Upper lobe of left lung (tissue), 6 donors: ENCODE data around the gene TTC9B. TPM values are rescaled to one million over a fixed set of nuclear protein-coding genes. Genes with fewer than 3 reads are reported as not detected.

ENCODE experiments used
- ATAC-seq, 2 donors: fragments of 200-7000 bp; cut with Tn5 transposase; one replicate each; pipeline ENCODE4 v1.9.1; 2022; ENCODE audit warnings: mild to moderate bottlenecking in 2 of 2, moderate library complexity in 2 of 2; ENCODE audit not compliant: low FRiP score in 2 of 2
- DNase-seq, 2 donors: peaks; one replicate each; pipeline ENCODE4 v3.0.0-alpha.2; 2019 to 2020
- H3K27ac ChIP-seq, 4 donors: fragments of 200-600 bp; sonication (generic); one replicate each; pipeline ENCODE4 v1.5.1; 2016 to 2019
- H3K27me3 ChIP-seq, 4 donors: fragments of 200-600 bp; sonication (generic); one replicate each; pipeline ENCODE4 v1.5.1; 2017 to 2019
- H3K36me3 ChIP-seq, 4 donors: fragments of 200-600 bp; sonication (generic); one replicate each; pipeline ENCODE4 v1.5.1; 2016 to 2019
- H3K4me1 ChIP-seq, 4 donors: fragments of 200-600 bp; sonication (generic); one replicate each; pipeline ENCODE4 v1.5.1; 2018 to 2019
- H3K4me3 ChIP-seq, 4 donors: fragments of 200-600 bp; sonication (generic); one replicate each; pipeline ENCODE4 v1.5.1; 2017 to 2019; ENCODE audit warnings: mild to moderate bottlenecking in 2 of 4, moderate library complexity in 1 of 4
- H3K9me3 ChIP-seq, 4 donors: fragments of 200-600 bp; sonication (generic); one replicate each; pipeline ENCODE4 v1.5.1; 2018 to 2019
- EP300 ChIP-seq, 4 donors: sonication (generic); formaldehyde crosslinking; IDR thresholded peaks; one replicate each; pipeline ENCODE4 v1.5.1; 2017; ENCODE audit warnings: antibody characterized with exemption in 4 of 4, control low read depth in 2 of 4
- POLR2A ChIP-seq, 4 donors: fragments of 450-650 bp; IDR thresholded peaks; one replicate each; pipeline ENCODE4 v1.5.1; 2016 to 2017; ENCODE audit warnings: antibody characterized with exemption in 4 of 4, mild to moderate bottlenecking in 2 of 4
- POLR2AphosphoS5 ChIP-seq, 2 donors: sonication (generic); formaldehyde crosslinking; IDR thresholded peaks; one replicate each; pipeline ENCODE4 v1.5.1; 2017; ENCODE audit warnings: antibody characterized with exemption in 2 of 2
- WGBS, 2 donors: methylation state at CpG; one replicate each; pipeline ENCODE4 v1.1.5; 2017 to 2018; 5-methylcytosine and 5-hydroxymethylcytosine counted together
- total RNA-seq, 6 donors: library from RNA; depleted of rRNA in 4 of 6; stranded (reverse); fragments of >200 nt in 4 of 6; gene quantifications; one replicate each; pipeline versions ENCODE4 v1.1.0 to v1.2.1, GENCODE V29; 2016 to 2021
- TF ChIP-seq, protein P1 (sequence below), 6 experiments: fragments of 450-650 bp in 4 of 6; fragments of 200-600 bp in 2 of 6; sonication (generic) in 2 of 6; IDR thresholded peaks; one replicate each; pipeline ENCODE4 v1.5.1; 2016 to 2019; ENCODE audit warnings: antibody characterized with exemption in 6 of 6
- donor health status: DM: no; HTN: no; CAD: no; lungs with moderate emphysema.
- donor health status: DM: no; HTN: yes; CAD: no; lungs with severe emphysema.

Gene TTC9B
- total RNA-seq, 6 donors from 2014 or later: not detected

DNA sequence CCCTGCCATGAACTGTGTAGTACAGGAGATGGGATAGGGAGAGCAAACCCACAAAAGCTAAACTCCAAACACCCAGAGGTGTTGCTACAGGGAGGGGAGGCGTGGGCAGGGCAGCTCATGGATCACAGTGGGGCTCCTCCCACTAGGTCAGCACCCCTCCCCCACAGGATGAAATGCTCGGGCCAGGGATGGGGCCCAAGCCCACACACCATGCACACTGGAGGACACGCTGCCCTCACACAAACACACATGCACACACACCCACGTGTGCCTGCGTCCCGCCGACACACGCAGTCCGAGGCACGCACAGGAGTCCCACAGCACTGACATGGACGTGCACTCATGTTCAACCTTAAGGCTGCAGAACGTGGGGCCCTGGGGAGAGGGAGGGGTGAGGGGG, 14.3 kb upstream of the TTC9B start:
- H3K4me1 ChIP-seq: peaks cover 8 to 20% (median 12%) of the 10 kb centered on the region in 4 donors
- peaks cover 11 to 49% (median 48%) of the 10 kb centered on the region in 4 donors for H3K36me3 ChIP-seq
- H3K4me3 ChIP-seq: no peak overlapping the region
- TF ChIP-seq EP300 (IDR thresholded peaks at IDR 0.05) (no peak), POLR2AphosphoS5 (IDR thresholded peaks at IDR 0.05) (no peak), POLR2A (IDR thresholded peaks at IDR 0.05) (no peak)
- TF ChIP-seq, protein P1, sequence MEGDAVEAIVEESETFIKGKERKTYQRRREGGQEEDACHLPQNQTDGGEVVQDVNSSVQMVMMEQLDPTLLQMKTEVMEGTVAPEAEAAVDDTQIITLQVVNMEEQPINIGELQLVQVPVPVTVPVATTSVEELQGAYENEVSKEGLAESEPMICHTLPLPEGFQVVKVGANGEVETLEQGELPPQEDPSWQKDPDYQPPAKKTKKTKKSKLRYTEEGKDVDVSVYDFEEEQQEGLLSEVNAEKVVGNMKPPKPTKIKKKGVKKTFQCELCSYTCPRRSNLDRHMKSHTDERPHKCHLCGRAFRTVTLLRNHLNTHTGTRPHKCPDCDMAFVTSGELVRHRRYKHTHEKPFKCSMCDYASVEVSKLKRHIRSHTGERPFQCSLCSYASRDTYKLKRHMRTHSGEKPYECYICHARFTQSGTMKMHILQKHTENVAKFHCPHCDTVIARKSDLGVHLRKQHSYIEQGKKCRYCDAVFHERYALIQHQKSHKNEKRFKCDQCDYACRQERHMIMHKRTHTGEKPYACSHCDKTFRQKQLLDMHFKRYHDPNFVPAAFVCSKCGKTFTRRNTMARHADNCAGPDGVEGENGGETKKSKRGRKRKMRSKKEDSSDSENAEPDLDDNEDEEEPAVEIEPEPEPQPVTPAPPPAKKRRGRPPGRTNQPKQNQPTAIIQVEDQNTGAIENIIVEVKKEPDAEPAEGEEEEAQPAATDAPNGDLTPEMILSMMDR (IDR thresholded peaks at IDR 0.05): no peak
- no peak for ATAC-seq
- WGBS, 2 donors: 76 to 85% methylated on average over 10 to 12 of the region's 12 CpGs
- peak in 1 of 2 donors; percentile 43 for DNase-seq
- H3K27ac ChIP-seq: peak overlapping the region in 1 of 4 donors; percentile 79
- H3K9me3 ChIP-seq: no peaks in the 10 kb centered on the region
- H3K27me3 ChIP-seq: no peaks in the 10 kb centered on the region

DNA sequence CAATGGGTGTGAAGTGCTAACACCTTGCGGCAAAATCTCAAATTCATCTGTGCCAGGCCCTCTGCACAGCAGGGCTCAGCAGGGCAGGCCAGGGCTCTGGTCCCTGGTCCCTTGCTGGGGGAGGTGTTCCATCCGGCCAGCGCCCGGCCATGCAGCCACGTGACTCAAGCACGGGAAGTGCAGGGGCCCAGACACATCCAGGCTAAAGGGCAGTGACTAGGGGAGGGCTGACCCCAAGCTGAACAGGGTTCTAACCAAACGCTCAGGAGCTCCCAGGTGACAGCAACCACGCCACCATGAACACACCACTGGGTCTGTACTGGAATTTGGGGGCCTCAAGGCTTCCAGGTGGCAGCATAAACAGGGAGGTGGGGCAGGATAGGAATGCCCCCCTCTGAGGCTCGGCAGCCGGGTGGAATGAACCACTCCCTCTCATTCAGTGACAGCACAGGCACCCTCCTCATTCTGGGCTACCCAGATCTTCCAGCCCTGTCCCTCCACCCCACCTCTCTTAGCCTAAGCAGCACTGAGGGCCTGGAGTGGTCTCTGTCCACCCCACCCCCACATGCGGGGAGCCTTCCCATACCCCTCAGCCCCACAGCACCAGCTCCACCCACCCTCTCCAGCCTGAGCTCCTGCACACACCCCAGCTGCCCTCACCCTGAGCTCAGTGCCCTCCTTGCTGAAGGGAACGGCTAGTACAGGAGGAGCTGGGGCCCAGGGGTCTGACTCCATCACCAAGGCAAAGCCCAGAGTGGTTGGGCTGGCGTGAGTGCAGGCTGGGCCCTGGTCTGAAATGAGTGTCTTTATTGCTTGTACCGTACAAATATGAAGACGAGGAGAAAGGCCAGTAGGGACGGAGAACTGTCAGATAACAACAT, 13.6 kb upstream of the TTC9B start:
- H3K27me3 ChIP-seq: no peaks in the 10 kb centered on the region
- no peak overlapping the region for H3K4me3 ChIP-seq
- H3K36me3 ChIP-seq: peaks cover 8 to 42% (median 41%) of the 10 kb centered on the region in 4 donors
- H3K27ac ChIP-seq: peak overlapping the region in 3 of 4 donors; percentile 12 to 79 (median 32)
- ATAC-seq (peak in 1 of 2 donors; percentile 3), DNase-seq (peak in 1 of 2 donors; percentile 71)
- H3K9me3 ChIP-seq: no peaks in the 10 kb centered on the region
- 59 to 64% methylated on average over 10 to 15 of the region's 16 CpGs for WGBS, 2 donors
- TF ChIP-seq EP300 (IDR thresholded peaks at IDR 0.05): no peak
- TF ChIP-seq POLR2A (IDR thresholded peaks at IDR 0.05): no peak
- H3K4me1 ChIP-seq: peaks cover 8 to 20% (median 16%) of the 10 kb centered on the region in 4 donors

DNA sequence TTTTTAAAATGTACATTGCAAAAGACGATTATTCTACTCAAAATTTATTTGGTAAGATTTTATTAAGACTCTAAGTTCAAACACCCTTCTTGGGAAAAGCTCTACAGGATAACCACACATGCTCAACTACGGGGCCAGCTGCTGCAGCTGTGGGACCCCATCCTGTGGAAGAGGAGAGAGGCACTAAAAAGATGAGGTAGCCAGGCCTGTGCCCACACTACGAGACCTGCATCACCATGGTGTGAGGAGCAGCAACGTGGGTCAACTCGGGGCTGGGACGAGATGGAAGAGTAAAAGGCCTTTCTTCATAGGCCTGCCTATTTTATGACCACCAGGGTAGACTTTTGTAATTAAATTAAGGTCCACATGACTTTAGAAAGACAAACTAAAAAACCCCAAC, 12.9 kb upstream of the TTC9B start:
- H3K4me3 ChIP-seq: no peak overlapping the region
- peaks cover 0 to 7% (median 3%) of the 10 kb centered on the region in 4 donors for H3K27me3 ChIP-seq
- DNase-seq (no peak), ATAC-seq (no peak)
- H3K4me1 ChIP-seq: peaks cover 14 to 26% (median 23%) of the 10 kb centered on the region in 4 donors
- H3K27ac ChIP-seq: peak overlapping the region in 1 of 4 donors; percentile 79
- no peak for TF ChIP-seq POLR2AphosphoS5 (IDR thresholded peaks at IDR 0.05)
- TF ChIP-seq POLR2A (IDR thresholded peaks at IDR 0.05): no peak
- TF ChIP-seq, protein P1 (IDR thresholded peaks at IDR 0.05): no peak
- no peak for TF ChIP-seq EP300 (IDR thresholded peaks at IDR 0.05)
- no peaks in the 10 kb centered on the region for H3K9me3 ChIP-seq
- peaks cover 6 to 35% (median 34%) of the 10 kb centered on the region in 4 donors for H3K36me3 ChIP-seq
- 88 to 92% methylated on average over 6 of the region's 6 CpGs for WGBS, 2 donors

DNA sequence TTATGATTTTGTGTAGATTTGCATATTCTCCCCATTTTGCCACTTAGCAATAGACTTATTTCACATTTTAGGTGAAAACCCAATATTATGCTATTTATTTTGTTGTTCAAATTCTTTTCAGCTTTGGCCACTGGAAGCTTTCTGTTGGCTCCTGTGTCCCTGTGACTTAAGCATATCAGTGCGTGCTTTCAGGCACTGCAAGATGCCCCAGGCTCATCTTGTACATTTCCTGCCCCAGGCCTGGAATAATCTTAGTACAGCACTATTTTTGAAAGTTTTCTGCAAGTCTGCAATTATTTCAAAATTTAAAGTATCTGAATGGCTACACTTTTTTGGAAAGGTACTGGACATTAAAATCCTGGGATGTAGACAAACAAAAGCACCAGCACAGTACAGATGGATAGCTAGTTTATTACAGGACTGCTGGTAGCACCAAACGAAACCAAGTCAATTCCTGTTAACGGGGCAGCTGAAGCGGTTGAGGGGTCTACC, 11.8 kb upstream of the TTC9B start:
- Histone ChIP-seq H3K4me3 (no peak overlapping the region), H3K36me3 (peaks cover 0 to 24% (median 23%) of the 10 kb centered on the region in 4 donors), H3K27me3 (peaks cover 0 to 9% (median 5%) of the 10 kb centered on the region in 4 donors), H3K9me3 (no peaks in the 10 kb centered on the region), H3K27ac (no peak overlapping the region), H3K4me1 (peaks cover 18 to 32% (median 28%) of the 10 kb centered on the region in 4 donors)
- ATAC-seq (no peak), DNase-seq (no peak)
- TF ChIP-seq POLR2A (IDR thresholded peaks at IDR 0.05): no peak
- TF ChIP-seq, protein P1 (IDR thresholded peaks at IDR 0.05): no peak
- no peak for TF ChIP-seq EP300 (IDR thresholded peaks at IDR 0.05)
- TF ChIP-seq POLR2AphosphoS5 (IDR thresholded peaks at IDR 0.05): no peak
- WGBS, 2 donors: 81 to 85% methylated on average over 4 of the region's 4 CpGs

DNA sequence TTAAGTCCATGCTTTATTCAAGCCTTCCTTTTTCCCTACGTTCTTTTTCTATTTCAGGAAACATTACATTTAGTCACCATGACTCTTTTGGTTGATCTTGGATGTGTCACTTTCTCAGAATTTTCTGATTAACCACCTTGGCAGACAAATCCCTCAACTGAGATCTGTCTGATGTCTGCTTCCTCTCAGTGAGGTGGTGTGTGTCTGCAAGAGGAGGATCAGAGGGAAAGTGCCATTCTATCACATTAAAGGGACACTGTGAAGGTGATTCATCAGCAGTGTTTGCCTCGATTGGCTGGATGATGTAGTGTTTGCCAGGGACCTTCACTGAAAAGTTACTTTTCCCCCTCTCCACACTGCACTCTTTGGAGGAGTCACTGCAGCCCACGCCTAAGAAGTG, 11.3 kb upstream of the TTC9B start:
- Histone ChIP-seq H3K9me3 (no peaks in the 10 kb centered on the region), H3K27ac (no peak overlapping the region), H3K4me1 (peaks cover 18 to 32% (median 28%) of the 10 kb centered on the region in 4 donors), H3K4me3 (no peak overlapping the region), H3K36me3 (peaks cover 0 to 19% (median 18%) of the 10 kb centered on the region in 4 donors), H3K27me3 (peaks cover 0 to 9% (median 5%) of the 10 kb centered on the region in 4 donors)
- no peak for ATAC-seq
- TF ChIP-seq EP300 (IDR thresholded peaks at IDR 0.05): no peak
- no peak for DNase-seq
- 46 to 50% methylated on average over 3 of the region's 3 CpGs for WGBS, 2 donors
